HepG2 (cell line): Measurements from ENCODE around the gene NFASC. TPM values are rescaled to one million over a fixed set of nuclear protein-coding genes. Genes with fewer than 3 reads are reported as not detected.

Experiments used
- ATAC-seq: fragments of 200-7000 bp; cut with Tn5 transposase; 3 replicates; pipeline ENCODE4 v1.9.1; 2020; ENCODE audit warnings: mild to moderate bottlenecking, moderate library complexity
- BruUV-seq: library from RNA; stranded (reverse); fragments of 400-500 nt; replicated peaks from 2 replicates; lab custom pipeline; 2021; lab: Mats Ljungman, UMichigan
- CTCF ChIA-PET: fragments of 300-600 bp; formaldehyde crosslinking; extraction: SDS; loops from one replicate; lab custom pipeline; 2021; ENCODE audit warnings: low total read pairs, inconsistent platforms, low intra/inter-chr PET ratio; lab: Yijun Ruan, JAX
- POLR2A ChIA-PET: fragments of 350-600 bp; sonication (Branson Sonifier 250); formaldehyde crosslinking; loops from one replicate; lab custom pipeline; 2020; ENCODE audit warnings: antibody characterized with exemption, inconsistent platforms; lab: Yijun Ruan, JAX
- DNase-seq: peaks from one replicate; pipeline ENCODE4 v3.0.0-alpha.2; 2015; ENCODE audit warnings: low spot score
- FAIRE-seq: peaks from 3 replicates; lab custom pipeline; 2011; peaks lifted over from hg19 to GRCh38; lab: Jason Lieb, UNC
- H2AFZ ChIP-seq: one replicate; pipeline ENCODE4 v1.6.1; 2011; ENCODE audit warnings: low read length, inconsistent platforms
- H3K27ac ChIP-seq: fragments of 300-600 bp; 3 replicates; pipeline ENCODE4 v1.8.0; 2011; ENCODE audit warnings: mixed run types, mild to moderate bottlenecking, mixed read lengths, low read length, inconsistent platforms; ENCODE audit not compliant: insufficient read depth; ENCODE audit errors: extremely low read length
- H3K27me3 ChIP-seq, 2 experiments: fragments of 200-600 bp in 1 of 2; 2 replicates in 1 of 2; 3 replicates in 1 of 2; pipeline versions ENCODE4 v1.6.0 to v1.8.0; 2011; ENCODE audit warnings: low read length in 2 of 2, mild to moderate bottlenecking in 2 of 2, moderate library complexity in 2 of 2, inconsistent platforms in 1 of 2; ENCODE audit not compliant: insufficient read depth in 2 of 2, control insufficient read depth in 1 of 2
- H3K36me3 ChIP-seq, 2 experiments: fragments of 200-600 bp in 1 of 2; replicated peaks in 1 of 2; 2 replicates in 1 of 2; 3 replicates in 1 of 2; pipeline versions ENCODE4 v1.5.1 to v1.8.0; 2011; ENCODE audit warnings: low read length in 2 of 2, inconsistent platforms in 1 of 2; ENCODE audit not compliant: insufficient read depth in 2 of 2, control insufficient read depth in 1 of 2
- H3K4me1 ChIP-seq: 2 replicates; pipeline ENCODE4 v1.5.1; 2012; ENCODE audit warnings: low read length, inconsistent platforms; ENCODE audit not compliant: insufficient read depth
- H3K4me2 ChIP-seq: 2 replicates; pipeline ENCODE4 v1.6.0; 2011; ENCODE audit warnings: low read depth, low read length, inconsistent platforms
- H3K4me3 ChIP-seq, 3 experiments: fragments of 200-600 bp in 1 of 3; sonication (generic), shearing (Covaris generic) in 1 of 3; replicated peaks in 1 of 3; 2 replicates each; pipeline ENCODE4 v1.5.1; 2011 to 2016; ENCODE audit warnings: low read length in 3 of 3, inconsistent platforms in 2 of 3, low read depth in 2 of 3, mild to moderate bottlenecking in 2 of 3, control low read depth in 1 of 3, mixed read lengths in 1 of 3; ENCODE audit not compliant: insufficient read depth in 1 of 3
- H3K79me2 ChIP-seq: one replicate; pipeline ENCODE4 v1.6.1; 2011; ENCODE audit warnings: low read length, inconsistent platforms; ENCODE audit not compliant: insufficient read depth
- H3K9ac ChIP-seq: 2 replicates; pipeline ENCODE4 v1.6.0; 2011; ENCODE audit warnings: mild to moderate bottlenecking, low read depth, low read length, inconsistent platforms; ENCODE audit not compliant: insufficient read depth
- H3K9me3 ChIP-seq: 2 replicates; pipeline ENCODE4 v1.5.1; 2012; ENCODE audit warnings: mild to moderate bottlenecking, low read length
- H4K20me1 ChIP-seq: 2 replicates; pipeline ENCODE4 v1.6.0; 2011; ENCODE audit warnings: inconsistent platforms, mild to moderate bottlenecking, low read length, moderate library complexity; ENCODE audit not compliant: insufficient read depth
- CHD4 ChIP-seq: fragments of 200-600 bp; sonication (generic); IDR thresholded peaks from 2 replicates; pipeline ENCODE4 v1.7.0; 2017; ENCODE audit warnings: mild to moderate bottlenecking, low read length, borderline replicate concordance
- HIVEP1 ChIP-seq: sonication (generic); formaldehyde crosslinking; IDR thresholded peaks from 2 replicates; pipeline ENCODE4 v1.4.0; 2020; ENCODE audit warnings: mild to moderate bottlenecking, missing genetic modification reagents
- PAF1 ChIP-seq: IDR thresholded peaks from 2 replicates; pipeline ENCODE4 v1.6.1; 2016; ENCODE audit warnings: missing genetic modification reagents, missing compliant biosample characterization
- SOX13 ChIP-seq, 3 experiments: fragments of 450-650 bp in 1 of 3; sonication (generic) in 1 of 3; formaldehyde crosslinking in 1 of 3; IDR thresholded peaks in 2 of 3; conservative IDR thresholded peaks in 1 of 3; 2 replicates each; pipeline versions ENCODE4 v1.5.0 to v1.6.1; 2016 to 2020; ENCODE audit warnings: antibody characterized with exemption in 1 of 3, mild to moderate bottlenecking in 1 of 3, missing compliant biosample characterization in 1 of 3, missing genetic modification reagents in 1 of 3, moderate library complexity in 1 of 3
- STAT5B ChIP-seq: sonication (generic); formaldehyde crosslinking; IDR thresholded peaks from 2 replicates; pipeline ENCODE4 v1.4.0; 2020; ENCODE audit warnings: missing genetic modification reagents
- ZBTB42 ChIP-seq: sonication (generic); formaldehyde crosslinking; IDR thresholded peaks from 2 replicates; pipeline ENCODE4 v1.5.0; 2020; ENCODE audit warnings: mild to moderate bottlenecking, missing genetic modification reagents
- ZNF20 ChIP-seq: sonication (generic); formaldehyde crosslinking; IDR thresholded peaks from 2 replicates; pipeline ENCODE4 v1.4.0; 2020; ENCODE audit warnings: mild to moderate bottlenecking, moderate library complexity, missing genetic modification reagents
- ZNF331 ChIP-seq: sonication (generic); formaldehyde crosslinking; IDR thresholded peaks from 2 replicates; pipeline ENCODE4 v1.4.0; 2020; ENCODE audit warnings: missing genetic modification reagents
- WGBS: methylation state at CpG from one replicate; pipeline ENCODE4 v1.1.6; 2017; ENCODE audit warnings: low lambda C conversion rate; 5-methylcytosine and 5-hydroxymethylcytosine counted together
- in situ Hi-C: cut with HindIII; loops from 2 replicates; pipeline ENCODE4 v1.10.0; 2017; ENCODE audit warnings: low pct_unique_long_range_greater_than_20kb; ENCODE audit not compliant: extremely low pct_ligation_motif_present
- intact Hi-C: fragments of 100-400 bp; cut with micrococcal nuclease; formaldehyde crosslinking; loops from one replicate; pipeline ENCODE4 v1.10.0; 2022; ENCODE audit not compliant: unreplicated experiment
- polyA plus RNA-seq, 8 experiments: library from polyadenylated mRNA; depleted of rRNA in 3 of 8; stranded (reverse) in 7 of 8; unstranded in 1 of 8; fragments of >200 nt; fragmentation: Illumina TruSeq in 4 of 8; extraction: Trizol in 4 of 8; gene quantifications; 2 replicates each; pipeline versions ENCODE4 v1.2.1 to v1.2.3, GENCODE V29; 2011 to 2016; ENCODE audit warnings: low read depth in 4 of 8, missing spikeins in 1 of 8, mixed read lengths in 1 of 8; ENCODE audit not compliant: insufficient read depth in 1 of 8
- total RNA-seq, 5 experiments: library from RNA; depleted of rRNA; stranded (reverse); fragments of >200 nt; fragmentation: Illumina TruSeq; extraction: Trizol; gene quantifications; 2 replicates each; pipeline ENCODE4 v1.2.3, GENCODE V29; 2016; ENCODE audit warnings: low read depth in 1 of 5
- TF ChIP-seq, protein P1 (sequence below): IDR thresholded peaks from 2 replicates; pipeline ENCODE4 v1.6.1; 2016; ENCODE audit warnings: mild to moderate bottlenecking, missing biosample characterization, missing genetic modification reagents
- TF ChIP-seq, protein P2 (sequence below): IDR thresholded peaks from 2 replicates; pipeline ENCODE4 v1.6.1; 2018; ENCODE audit warnings: missing genetic modification reagents, mild to moderate bottlenecking, missing compliant biosample characterization

The NFASC gene
- total and polyA plus RNA-seq, 2 of the 13 experiments (the other 11 are each of a cell fraction or from before 2014, with no cell fraction given) = not detected

DNA sequence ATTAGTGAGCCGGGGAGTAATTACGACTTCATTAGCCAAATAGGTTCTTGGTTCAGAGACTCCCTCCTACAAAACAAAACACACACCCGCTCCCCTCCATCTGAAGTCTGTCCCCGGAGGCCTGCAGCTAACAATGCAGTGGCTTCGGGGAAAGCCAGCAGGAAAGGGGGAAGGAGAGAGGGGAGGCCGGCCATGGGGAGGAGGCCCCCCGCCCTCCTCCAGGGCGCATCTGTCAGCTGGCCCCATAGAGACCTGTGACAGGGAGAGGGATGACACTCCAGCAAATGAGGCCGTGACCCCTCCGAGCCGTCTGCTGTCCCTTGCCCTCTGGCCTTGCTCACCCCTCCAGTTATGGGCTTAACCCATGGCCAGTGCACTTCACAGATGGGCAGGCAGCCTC lies 160.2 kb downstream of the NFASC start:
- TF ChIP-seq PAF1 (CRISPR knock-in tag) (no peak), ZNF331 (CRISPR knock-in tag) (no peak)
- in situ Hi-C loops (no loop called here), intact Hi-C loops (no loop called here)
- FAIRE-seq (no peak), ATAC-seq (no peak), DNase-seq (no peak)
- no peaks in the 10 kb centered on the region for H3K9me3 ChIP-seq
- WGBS = 22% methylated on average over 8 of the region's 11 CpGs
- POLR2A ChIA-PET = no interaction called here
- no peaks in the 10 kb centered on the region for H3K79me2 ChIP-seq
- H3K36me3 ChIP-seq = no peaks in the 10 kb centered on the region
- no peak overlapping the region for H3K4me3 ChIP-seq
- no peak overlapping the region for H3K9ac ChIP-seq
- H3K27me3 ChIP-seq = peaks cover 4 to 43% of the 10 kb centered on the region in 2 experiments
- BruUV-seq = no TSS peak
- no peaks in the 10 kb centered on the region for H4K20me1 ChIP-seq
- H3K4me2 ChIP-seq = no peak overlapping the region
- no peak overlapping the region for H3K27ac ChIP-seq
- H2AFZ ChIP-seq = no peak overlapping the region
- CTCF ChIA-PET = no interaction called here
- H3K4me1 ChIP-seq = no peaks in the 10 kb centered on the region

DNA sequence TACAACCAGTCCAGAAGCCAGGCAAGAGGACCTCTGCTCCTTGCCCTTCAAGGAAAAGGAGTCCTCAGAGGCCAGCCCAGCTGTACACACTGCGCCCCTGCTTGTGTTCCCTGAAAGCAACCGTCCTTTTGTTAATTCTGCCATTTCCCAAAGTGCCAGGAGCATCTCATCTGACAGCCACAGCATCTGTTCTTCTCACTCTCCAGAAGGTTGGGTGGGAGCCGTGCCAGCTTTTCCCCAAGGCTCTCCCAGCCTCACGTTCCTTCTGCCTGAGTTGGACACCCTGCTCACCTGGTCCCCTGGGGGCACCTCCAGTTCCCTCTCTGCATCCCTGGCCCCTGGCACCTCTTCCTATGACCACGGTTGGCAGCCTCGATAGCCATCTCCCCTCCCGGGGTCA lies 161.8 kb downstream of the NFASC start:
- Histone ChIP-seq H3K36me3 (no peaks in the 10 kb centered on the region), H3K27ac (no peak overlapping the region), H3K4me2 (no peak overlapping the region), H3K79me2 (no peaks in the 10 kb centered on the region), H3K9me3 (no peaks in the 10 kb centered on the region), H2AFZ (no peak overlapping the region), H3K4me1 (0 out of 2 replicates have a peak, but pooled peaks cover 1% of the 10 kb centered on the region), H3K4me3 (no peak overlapping the region), H3K27me3 (peaks cover 4 to 34% of the 10 kb centered on the region in 2 experiments), H3K9ac (no peak overlapping the region), H4K20me1 (no peaks in the 10 kb centered on the region)
- BruUV-seq = no TSS peak
- TF ChIP-seq STAT5B (CRISPR knock-in tag) (no peak), SOX13 (IDR thresholded peaks at IDR 0.05) (no peak), SOX13 (CRISPR knock-in tag; conservative IDR thresholded peaks at IDR 0.05 in 1 of 2, IDR thresholded peaks at IDR 0.05 in 1 of 2) (no peak), HIVEP1 (CRISPR knock-in tag) (no peak), CHD4 (no peak), ZNF20 (CRISPR knock-in tag) (no peak), ZBTB42 (CRISPR knock-in tag) (no peak)
- TF ChIP-seq, protein P1, sequence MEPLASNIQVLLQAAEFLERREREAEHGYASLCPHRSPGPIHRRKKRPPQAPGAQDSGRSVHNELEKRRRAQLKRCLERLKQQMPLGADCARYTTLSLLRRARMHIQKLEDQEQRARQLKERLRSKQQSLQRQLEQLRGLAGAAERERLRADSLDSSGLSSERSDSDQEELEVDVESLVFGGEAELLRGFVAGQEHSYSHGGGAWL (CRISPR knock-in tag) = no peak
- TF ChIP-seq, protein P2, sequence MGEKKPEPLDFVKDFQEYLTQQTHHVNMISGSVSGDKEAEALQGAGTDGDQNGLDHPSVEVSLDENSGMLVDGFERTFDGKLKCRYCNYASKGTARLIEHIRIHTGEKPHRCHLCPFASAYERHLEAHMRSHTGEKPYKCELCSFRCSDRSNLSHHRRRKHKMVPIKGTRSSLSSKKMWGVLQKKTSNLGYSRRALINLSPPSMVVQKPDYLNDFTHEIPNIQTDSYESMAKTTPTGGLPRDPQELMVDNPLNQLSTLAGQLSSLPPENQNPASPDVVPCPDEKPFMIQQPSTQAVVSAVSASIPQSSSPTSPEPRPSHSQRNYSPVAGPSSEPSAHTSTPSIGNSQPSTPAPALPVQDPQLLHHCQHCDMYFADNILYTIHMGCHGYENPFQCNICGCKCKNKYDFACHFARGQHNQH (CRISPR knock-in tag) = no peak
- WGBS = 2% methylated on average over 6 of the region's 7 CpGs
- ATAC-seq = no peak
- ChIA-PET CTCF (no interaction called here), POLR2A (no interaction called here)
- no peak for DNase-seq
- in situ Hi-C loops = no loop called here
- intact Hi-C loops = no loop called here
- no peak for FAIRE-seq
